Measurements from ENCODE around the gene FAM117B. TPM values are rescaled to one million over a fixed set of nuclear protein-coding genes. Genes with fewer than 3 reads are reported as not detected.
"Not testable (repeated sequence)": the region's sequence is repeated elsewhere in the genome, so short reads cannot be mapped to it uniquely, and the experiment has no call there.

FAM117B gene
- total and polyA plus RNA-seq, 12 donors = 0.49 to 3.9 (median 2.3) TPM

DNA sequence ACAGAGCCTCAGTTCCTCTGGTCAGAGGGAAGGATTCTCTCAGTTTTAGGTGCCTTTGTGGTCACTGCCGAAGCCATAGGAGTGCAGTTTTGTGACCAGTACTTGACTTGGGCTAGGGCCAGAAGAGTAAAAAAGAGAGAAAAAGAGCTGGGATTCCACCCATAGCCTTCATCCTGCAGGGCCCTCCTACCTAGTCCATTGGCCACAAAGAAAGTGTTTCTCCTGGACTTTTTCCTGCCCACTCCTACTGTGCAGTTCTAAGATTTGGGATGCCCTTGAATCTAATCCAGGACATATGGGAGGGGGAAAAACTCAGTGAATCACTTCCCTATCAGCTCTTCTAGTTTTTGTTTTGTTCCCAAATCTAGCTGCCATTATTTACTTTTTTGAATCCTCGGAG is 26.0 kb downstream of the FAM117B start:
- TF ChIP-seq, protein P1, sequence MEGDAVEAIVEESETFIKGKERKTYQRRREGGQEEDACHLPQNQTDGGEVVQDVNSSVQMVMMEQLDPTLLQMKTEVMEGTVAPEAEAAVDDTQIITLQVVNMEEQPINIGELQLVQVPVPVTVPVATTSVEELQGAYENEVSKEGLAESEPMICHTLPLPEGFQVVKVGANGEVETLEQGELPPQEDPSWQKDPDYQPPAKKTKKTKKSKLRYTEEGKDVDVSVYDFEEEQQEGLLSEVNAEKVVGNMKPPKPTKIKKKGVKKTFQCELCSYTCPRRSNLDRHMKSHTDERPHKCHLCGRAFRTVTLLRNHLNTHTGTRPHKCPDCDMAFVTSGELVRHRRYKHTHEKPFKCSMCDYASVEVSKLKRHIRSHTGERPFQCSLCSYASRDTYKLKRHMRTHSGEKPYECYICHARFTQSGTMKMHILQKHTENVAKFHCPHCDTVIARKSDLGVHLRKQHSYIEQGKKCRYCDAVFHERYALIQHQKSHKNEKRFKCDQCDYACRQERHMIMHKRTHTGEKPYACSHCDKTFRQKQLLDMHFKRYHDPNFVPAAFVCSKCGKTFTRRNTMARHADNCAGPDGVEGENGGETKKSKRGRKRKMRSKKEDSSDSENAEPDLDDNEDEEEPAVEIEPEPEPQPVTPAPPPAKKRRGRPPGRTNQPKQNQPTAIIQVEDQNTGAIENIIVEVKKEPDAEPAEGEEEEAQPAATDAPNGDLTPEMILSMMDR (IDR thresholded peaks at IDR 0.05) = no peak
- ATAC-seq (no peak), DNase-seq (no peak)
- H3K27me3 ChIP-seq = no peaks in the 10 kb centered on the region
- H3K4me3 ChIP-seq = no peak overlapping the region
- H3K9me3 ChIP-seq = no peaks in the 10 kb centered on the region
- no peaks in the 10 kb centered on the region for H3K36me3 ChIP-seq
- intact Hi-C loops (cut with DNase I) = no loop called here
- peaks cover 0 to 30% (median 13%) of the 10 kb centered on the region in 9 donors for H3K4me1 ChIP-seq
- no peak overlapping the region for H3K27ac ChIP-seq
- 75 to 79% methylated on average over 2 of the region's 2 CpGs for WGBS, 2 donors

GRCh38 chr2:202669841-202670240 is 35.1 kb downstream of the FAM117B start:
- Histone ChIP-seq H3K36me3 (no peaks in the 10 kb centered on the region), H3K4me1 (peaks cover 0 to 33% (median 0%) of the 10 kb centered on the region in 9 donors), H3K4me3 (no peak overlapping the region), H3K9me3 (no peaks in the 10 kb centered on the region), H3K27me3 (no peaks in the 10 kb centered on the region), H3K27ac (no peak overlapping the region)
- intact Hi-C loops (cut with DNase I) = no loop called here
- TF ChIP-seq, protein P1 (IDR thresholded peaks at IDR 0.05) = no peak
- WGBS, 2 donors = 89 to 92% methylated on average over 1 of the region's 1 CpG
- ATAC-seq (no peak), DNase-seq (no peak)

DNA sequence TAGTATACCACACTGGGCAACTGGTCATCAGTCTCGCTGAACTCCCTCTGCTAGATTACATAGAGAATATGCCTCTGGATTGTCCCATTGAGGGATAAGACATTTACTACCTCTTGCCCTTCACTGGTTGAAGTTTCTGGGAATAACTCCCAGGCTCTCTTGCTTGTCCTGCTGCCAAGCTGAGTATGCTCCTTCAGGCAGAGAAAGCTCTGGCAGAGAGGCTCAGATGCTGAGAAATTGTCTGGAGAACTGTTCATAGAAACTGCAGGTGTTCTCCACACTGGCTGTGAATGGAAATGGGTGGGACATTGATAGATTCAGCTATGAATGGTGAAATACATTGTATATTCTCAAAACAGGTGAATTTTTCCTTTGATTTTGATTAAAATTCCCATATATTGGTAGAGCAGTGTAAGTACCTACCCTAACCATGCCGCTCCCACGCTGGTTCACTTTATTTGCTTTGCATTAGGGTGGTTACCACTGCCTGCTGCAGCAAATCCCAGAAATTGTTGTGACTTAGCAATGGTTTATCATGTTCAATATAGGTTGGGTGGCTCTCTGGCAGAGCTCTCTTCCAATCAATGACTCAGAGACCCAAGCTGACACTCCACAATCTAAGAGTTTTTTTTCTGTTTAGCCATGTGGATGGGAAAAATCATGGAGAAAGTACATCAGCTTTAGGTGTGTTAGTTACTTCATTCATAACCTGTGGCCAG is 36.7 kb downstream of the FAM117B start:
- TF ChIP-seq, protein P1 (IDR thresholded peaks at IDR 0.05) = no peak
- no peak overlapping the region for H3K4me3 ChIP-seq
- ATAC-seq (peak in 1 of 8 donors; percentile 29), DNase-seq (no peak)
- no peak overlapping the region for H3K27ac ChIP-seq
- no peaks in the 10 kb centered on the region for H3K9me3 ChIP-seq
- no peaks in the 10 kb centered on the region for H3K36me3 ChIP-seq
- no peaks in the 10 kb centered on the region for H3K27me3 ChIP-seq
- peaks cover 0 to 17% (median 0%) of the 10 kb centered on the region in 9 donors for H3K4me1 ChIP-seq
- intact Hi-C loops (cut with DNase I) = no loop called here
- 96 to 98% methylated on average over 3 of the region's 3 CpGs for WGBS, 2 donors

GRCh38 chr2:202675097-202675496 is 40.3 kb downstream of the FAM117B start:
- intact Hi-C loops (cut with DNase I); ATAC-seq; H3K27ac ChIP-seq; H3K36me3 ChIP-seq; H3K4me3 ChIP-seq; DNase-seq; H3K27me3 ChIP-seq: not testable (repeated sequence)
- H3K9me3 ChIP-seq = peaks cover 0 to 14% (median 3%) of the 10 kb centered on the region in 11 donors
- 94 to 99% methylated on average over 6 of the region's 6 CpGs for WGBS, 2 donors
- peaks cover 0 to 12% (median 0%) of the 10 kb centered on the region in 9 donors for H3K4me1 ChIP-seq

GRCh38 chr2:202679980-202680379 is 45.2 kb downstream of the FAM117B start:
- Histone ChIP-seq H3K9me3 (peaks cover 0 to 49% (median 16%) of the 10 kb centered on the region in 11 donors), H3K27me3 (no peaks in the 10 kb centered on the region), H3K4me1 (no peaks in the 10 kb centered on the region), H3K36me3 (peaks cover 0 to 6% (median 0%) of the 10 kb centered on the region in 9 donors), H3K27ac (no peak overlapping the region), H3K4me3 (no peak overlapping the region)
- ATAC-seq (no peak), DNase-seq (no peak)
- 95 to 96% methylated on average over 2 to 3 of the region's 3 CpGs for WGBS, 2 donors
- TF ChIP-seq, protein P1 (IDR thresholded peaks at IDR 0.05) = no peak
- intact Hi-C loops (cut with DNase I) = no loop called here

Data from heart right ventricle (tissue), 16 donors.